Spleen (tissue), 7 donors: ENCODE data around the gene ZNF519.
"Not testable (repeated sequence)": the region's sequence is repeated elsewhere in the genome, so short reads cannot be mapped to it uniquely, and the experiment has no call there.

ENCODE experiments used
- POLR2A ChIP-seq, 3 donors: fragments of 450-650 bp; IDR thresholded peaks; one replicate each; pipeline ENCODE4 v1.5.1; 2017; ENCODE audit warnings: antibody characterized with exemption in 3 of 3, mild to moderate bottlenecking in 1 of 3
- TF ChIP-seq, protein P1 (sequence below), 11 experiments: fragments of 200-600 bp in 7 of 11; fragments of 450-650 bp in 4 of 11; sonication (generic) in 4 of 11; IDR thresholded peaks in 8 of 11; conservative IDR thresholded peaks in 3 of 11; 1 replicate in 7 of 11; 2 replicates in 4 of 11; pipeline versions ENCODE4 v1.4.0 to v1.8.0; 2016 to 2021; ENCODE audit warnings: antibody characterized with exemption in 11 of 11, inconsistent platforms in 4 of 11, mild to moderate bottlenecking in 1 of 11
- donor health status: DM: no; HTN: no; CAD: no; lungs with moderate emphysema.
- donor health status: DM: no; HTN: no; CAD: no.
- donor health status: DM: no; HTN: no; CAD: no.

- TF ChIP-seq, protein P1, sequence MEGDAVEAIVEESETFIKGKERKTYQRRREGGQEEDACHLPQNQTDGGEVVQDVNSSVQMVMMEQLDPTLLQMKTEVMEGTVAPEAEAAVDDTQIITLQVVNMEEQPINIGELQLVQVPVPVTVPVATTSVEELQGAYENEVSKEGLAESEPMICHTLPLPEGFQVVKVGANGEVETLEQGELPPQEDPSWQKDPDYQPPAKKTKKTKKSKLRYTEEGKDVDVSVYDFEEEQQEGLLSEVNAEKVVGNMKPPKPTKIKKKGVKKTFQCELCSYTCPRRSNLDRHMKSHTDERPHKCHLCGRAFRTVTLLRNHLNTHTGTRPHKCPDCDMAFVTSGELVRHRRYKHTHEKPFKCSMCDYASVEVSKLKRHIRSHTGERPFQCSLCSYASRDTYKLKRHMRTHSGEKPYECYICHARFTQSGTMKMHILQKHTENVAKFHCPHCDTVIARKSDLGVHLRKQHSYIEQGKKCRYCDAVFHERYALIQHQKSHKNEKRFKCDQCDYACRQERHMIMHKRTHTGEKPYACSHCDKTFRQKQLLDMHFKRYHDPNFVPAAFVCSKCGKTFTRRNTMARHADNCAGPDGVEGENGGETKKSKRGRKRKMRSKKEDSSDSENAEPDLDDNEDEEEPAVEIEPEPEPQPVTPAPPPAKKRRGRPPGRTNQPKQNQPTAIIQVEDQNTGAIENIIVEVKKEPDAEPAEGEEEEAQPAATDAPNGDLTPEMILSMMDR (IDR thresholded peaks at IDR 0.05 in 8 of 11, conservative IDR thresholded peaks at IDR 0.05 in 3 of 11): not testable (repeated sequence)
- not testable (repeated sequence) for TF ChIP-seq POLR2A (IDR thresholded peaks at IDR 0.05)
These were observed 17.7 kb upstream of the ZNF519 start for GRCh38 chr18:14149916-14150420.
